Neuronal stem cell (in vitro differentiated cells): ENCODE measurements around the gene ACOXL.

Experiments used
- DNase-seq: peaks from one replicate; pipeline ENCODE4 v3.0.0-alpha.2; 2013; ENCODE audit warnings: low spot score
- H2AFZ ChIP-seq: one replicate; pipeline ENCODE4 v1.6.1; 2013; ENCODE audit warnings: mild to moderate bottlenecking, low read length, inconsistent platforms
- H2AK5ac ChIP-seq: 2 replicates; pipeline ENCODE4 v1.6.1; 2013; ENCODE audit warnings: low read depth, mild to moderate bottlenecking, inconsistent platforms, low read length, moderate library complexity, mixed read lengths
- H2BK120ac ChIP-seq: 2 replicates; pipeline ENCODE4 v1.6.1; 2013; ENCODE audit warnings: low read depth, mild to moderate bottlenecking, inconsistent platforms, low read length, moderate library complexity, mixed read lengths
- H2BK12ac ChIP-seq: one replicate; pipeline ENCODE4 v1.6.1; 2013; ENCODE audit warnings: low read length, inconsistent platforms
- H2BK15ac ChIP-seq: 2 replicates; pipeline ENCODE4 v1.6.1; 2013; ENCODE audit warnings: mild to moderate bottlenecking, low read length, inconsistent platforms, mixed read lengths
- H2BK5ac ChIP-seq: one replicate; pipeline ENCODE4 v1.6.1; 2013; ENCODE audit warnings: inconsistent platforms, mild to moderate bottlenecking, low read length, moderate library complexity
- H3K14ac ChIP-seq: one replicate; pipeline ENCODE4 v1.6.1; 2013; ENCODE audit warnings: low read length, inconsistent platforms
- H3K18ac ChIP-seq: 2 replicates; pipeline ENCODE4 v1.6.1; 2013; ENCODE audit warnings: low read length, inconsistent platforms
- H3K23ac ChIP-seq: 2 replicates; pipeline ENCODE4 v1.6.1; 2013; ENCODE audit warnings: low read depth, mild to moderate bottlenecking, mixed read lengths, low read length, inconsistent platforms; ENCODE audit not compliant: poor library complexity
- H3K27ac ChIP-seq: replicated peaks from 3 replicates; pipeline ENCODE4 v1.5.1; 2013; ENCODE audit warnings: low read length, inconsistent platforms
- H3K27me3 ChIP-seq, 3 experiments: 2 replicates each; pipeline ENCODE4 v1.6.1; 2013; ENCODE audit warnings: low read length in 3 of 3, mild to moderate bottlenecking in 2 of 3, inconsistent platforms in 1 of 3, low read depth in 1 of 3, mixed read lengths in 1 of 3, moderate library complexity in 1 of 3; ENCODE audit not compliant: control insufficient read depth in 3 of 3, insufficient read depth in 3 of 3
- H3K36me3 ChIP-seq, 2 donors: replicated peaks in 1 of 2; 2 replicates each; pipeline ENCODE4 v1.6.1; 2013; ENCODE audit warnings: low read length in 2 of 2; ENCODE audit not compliant: control insufficient read depth in 2 of 2, insufficient read depth in 2 of 2
- H3K4ac ChIP-seq: 2 replicates; pipeline ENCODE4 v1.6.1; 2013; ENCODE audit warnings: inconsistent platforms, mild to moderate bottlenecking, low read length, moderate library complexity
- H3K4me1 ChIP-seq, 2 donors: 1 replicate in 1 of 2; 2 replicates in 1 of 2; pipeline ENCODE4 v1.6.1; 2013; ENCODE audit warnings: low read length in 2 of 2, low read depth in 1 of 2; ENCODE audit not compliant: control insufficient read depth in 2 of 2, insufficient read depth in 1 of 2
- H3K4me2 ChIP-seq: one replicate; pipeline ENCODE4 v1.6.1; 2013; ENCODE audit warnings: mild to moderate bottlenecking, low read length, inconsistent platforms; ENCODE audit not compliant: insufficient read depth, poor library complexity, severe bottlenecking
- H3K4me3 ChIP-seq, 2 donors: 2 replicates each; pipeline ENCODE4 v1.5.1; 2013; ENCODE audit warnings: low read length in 2 of 2, mild to moderate bottlenecking in 2 of 2, inconsistent platforms in 1 of 2, moderate library complexity in 1 of 2
- H3K79me1 ChIP-seq: one replicate; pipeline ENCODE4 v1.6.1; 2013; ENCODE audit warnings: low read depth, mild to moderate bottlenecking, inconsistent platforms, low read length, moderate library complexity
- H3K9ac ChIP-seq: one replicate; pipeline ENCODE4 v1.6.1; 2013; ENCODE audit warnings: mild to moderate bottlenecking, low read depth, low read length, inconsistent platforms; ENCODE audit not compliant: poor library complexity
- H3K9me3 ChIP-seq, 2 donors: replicated peaks in 1 of 2; 2 replicates each; pipeline versions ENCODE3 to v1.6.1; 2013; ENCODE audit warnings: low read length in 2 of 2, mild to moderate bottlenecking in 2 of 2, inconsistent platforms in 1 of 2, low read depth in 1 of 2, mixed read lengths in 1 of 2, moderate library complexity in 1 of 2; ENCODE audit not compliant: control insufficient read depth in 2 of 2, insufficient read depth in 1 of 2
- H4K8ac ChIP-seq: one replicate; pipeline ENCODE4 v1.6.1; 2013; ENCODE audit warnings: low read depth, mild to moderate bottlenecking, inconsistent platforms, low read length, moderate library complexity
- H4K91ac ChIP-seq: one replicate; pipeline ENCODE4 v1.6.1; 2013; ENCODE audit warnings: low read length, low read depth, mild to moderate bottlenecking, inconsistent platforms; ENCODE audit not compliant: poor library complexity
- WGBS, 2 donors: extraction: QIAGEN DNeasy Blood & Tissue Kit; methylation state at CpG; one replicate each; pipeline ENCODE4 v1.1.7; 2013; ENCODE audit warnings: missing lambda C conversion rate in 2 of 2, mixed read lengths in 1 of 2; ENCODE audit not compliant: insufficient read length in 2 of 2, insufficient replicate concordance in 1 of 2; ENCODE audit errors: extremely low coverage in 2 of 2; 5-methylcytosine and 5-hydroxymethylcytosine counted together

ACOXL gene

DNA sequence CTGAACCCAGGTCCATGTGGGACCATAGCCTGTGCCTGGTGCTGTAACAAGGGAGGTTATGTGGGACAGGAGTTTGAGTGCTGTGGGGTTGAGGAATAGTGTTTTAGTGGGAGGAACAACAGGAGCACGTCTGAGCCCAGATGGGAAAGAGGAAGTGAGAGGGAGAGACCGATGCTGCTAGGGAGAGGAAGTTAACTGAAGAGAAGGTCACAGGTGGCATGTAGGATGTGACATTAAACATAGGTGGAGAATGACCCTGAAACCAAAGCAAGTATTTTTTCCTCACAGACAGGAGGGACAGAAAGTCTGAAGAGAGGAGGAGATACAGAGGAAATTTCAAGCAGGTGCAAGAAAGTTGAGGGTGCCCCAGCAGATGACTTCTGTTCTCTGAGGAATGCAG lies 87.8 kb downstream of the ACOXL start:
- no peak overlapping the region for H3K4me3 ChIP-seq
- H3K27ac ChIP-seq = no peak overlapping the region
- H3K9me3 ChIP-seq = peaks cover 0 to 2% of the 10 kb centered on the region in 2 donors
- H3K79me1 ChIP-seq = no peaks in the 10 kb centered on the region
- no peak overlapping the region for H2BK5ac ChIP-seq
- H4K8ac ChIP-seq = peak overlapping the region; percentile 1
- no peak overlapping the region for H2BK120ac ChIP-seq
- no peak overlapping the region for H3K23ac ChIP-seq
- no peak overlapping the region for H3K9ac ChIP-seq
- no peak overlapping the region for H4K91ac ChIP-seq
- H3K4me1 ChIP-seq = peaks cover 0 to 1% of the 10 kb centered on the region in 2 donors
- H3K27me3 ChIP-seq = no peaks in the 10 kb centered on the region
- H3K4me2 ChIP-seq = no peak overlapping the region
- H3K18ac ChIP-seq = no peak overlapping the region
- no peak overlapping the region for H3K14ac ChIP-seq
- H2AFZ ChIP-seq = no peak overlapping the region
- H2BK12ac ChIP-seq = no peak overlapping the region
- no CpG with 5 or more reads among the region's 2 CpGs for WGBS, 2 donors
- H3K36me3 ChIP-seq = no peaks in the 10 kb centered on the region
- no peak overlapping the region for H2AK5ac ChIP-seq
- no peak overlapping the region for H2BK15ac ChIP-seq
- H3K4ac ChIP-seq = no peak overlapping the region
- no peak for DNase-seq

DNA sequence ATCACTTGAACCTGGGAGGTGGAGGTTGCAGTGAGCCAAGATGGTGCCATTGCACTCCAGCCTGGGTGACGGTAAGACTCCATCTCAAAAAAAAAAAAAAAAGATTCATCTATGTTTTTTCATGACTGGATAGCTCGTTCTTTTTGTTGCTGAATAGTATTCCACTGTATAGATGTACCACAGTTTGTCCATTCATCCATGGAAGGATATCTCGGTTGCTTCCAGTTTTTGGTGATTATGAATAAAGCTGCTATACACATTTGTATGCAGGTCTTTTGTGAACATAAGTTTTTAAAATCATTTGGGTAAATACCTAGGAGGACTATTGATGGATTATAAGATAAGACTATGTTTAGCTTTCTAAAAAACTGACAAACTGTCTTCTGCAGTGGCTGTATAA lies 90.8 kb downstream of the ACOXL start:
- H3K4ac ChIP-seq = no peak overlapping the region
- H3K9me3 ChIP-seq = peaks cover 0 to 2% of the 10 kb centered on the region in 2 donors
- H3K23ac ChIP-seq = no peak overlapping the region
- no peak overlapping the region for H4K8ac ChIP-seq
- H3K27me3 ChIP-seq = peaks cover 0 to 3% (median 0%) of the 10 kb centered on the region in 3 experiments
- no peak overlapping the region for H2AK5ac ChIP-seq
- no peak overlapping the region for H2BK5ac ChIP-seq
- H2BK15ac ChIP-seq = no peak overlapping the region
- H3K18ac ChIP-seq = no peak overlapping the region
- no peak overlapping the region for H3K14ac ChIP-seq
- H3K27ac ChIP-seq = no peak overlapping the region
- no CpG with 5 or more reads among the region's 3 CpGs for WGBS, 2 donors
- no peak overlapping the region for H3K4me3 ChIP-seq
- no peak overlapping the region for H3K4me2 ChIP-seq
- no peak overlapping the region for H4K91ac ChIP-seq
- no peak overlapping the region for H2BK12ac ChIP-seq
- no peaks in the 10 kb centered on the region for H3K36me3 ChIP-seq
- H3K79me1 ChIP-seq = no peaks in the 10 kb centered on the region
- DNase-seq = no peak
- H3K9ac ChIP-seq = no peak overlapping the region
- no peak overlapping the region for H2BK120ac ChIP-seq
- H3K4me1 ChIP-seq = no peaks in the 10 kb centered on the region
- H2AFZ ChIP-seq = no peak overlapping the region

DNA sequence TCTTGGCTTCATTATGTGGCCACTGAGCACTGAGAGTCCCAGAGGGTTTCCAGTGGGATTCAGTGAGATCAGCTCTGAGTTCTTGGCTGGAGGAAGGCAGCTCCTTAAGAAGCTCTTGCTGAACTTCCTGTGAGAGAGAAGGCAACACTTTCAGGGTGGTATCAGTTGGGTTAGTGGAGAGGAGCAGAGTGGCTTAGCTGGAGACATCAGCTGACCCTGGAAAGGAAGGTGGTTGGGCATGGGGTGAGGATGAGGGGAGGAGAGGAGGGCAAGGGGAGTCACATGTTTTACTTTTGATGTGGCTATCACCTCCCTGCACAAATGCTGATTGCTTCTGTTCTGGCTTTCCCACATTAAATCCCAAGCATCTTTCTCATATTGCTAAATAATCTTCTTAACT lies 95.1 kb downstream of the ACOXL start:
- Histone ChIP-seq H3K4me1 (no peaks in the 10 kb centered on the region), H2AK5ac (no peak overlapping the region), H2BK15ac (no peak overlapping the region), H2AFZ (no peak overlapping the region), H3K18ac (peak overlapping the region; percentile 21), H4K8ac (no peak overlapping the region), H3K27ac (no peak overlapping the region), H3K9me3 (peaks cover 0 to 2% of the 10 kb centered on the region in 2 donors), H3K14ac (no peak overlapping the region), H2BK5ac (no peak overlapping the region), H3K23ac (no peak overlapping the region), H2BK120ac (no peak overlapping the region), H3K4me3 (no peak overlapping the region), H4K91ac (no peak overlapping the region), H3K79me1 (no peaks in the 10 kb centered on the region), H3K4me2 (no peak overlapping the region), H3K27me3 (peaks cover 0 to 6% (median 0%) of the 10 kb centered on the region in 3 experiments), H3K4ac (no peak overlapping the region), H2BK12ac (no peak overlapping the region), H3K36me3 (no peaks in the 10 kb centered on the region), H3K9ac (no peak overlapping the region)
- DNase-seq = no peak

DNA sequence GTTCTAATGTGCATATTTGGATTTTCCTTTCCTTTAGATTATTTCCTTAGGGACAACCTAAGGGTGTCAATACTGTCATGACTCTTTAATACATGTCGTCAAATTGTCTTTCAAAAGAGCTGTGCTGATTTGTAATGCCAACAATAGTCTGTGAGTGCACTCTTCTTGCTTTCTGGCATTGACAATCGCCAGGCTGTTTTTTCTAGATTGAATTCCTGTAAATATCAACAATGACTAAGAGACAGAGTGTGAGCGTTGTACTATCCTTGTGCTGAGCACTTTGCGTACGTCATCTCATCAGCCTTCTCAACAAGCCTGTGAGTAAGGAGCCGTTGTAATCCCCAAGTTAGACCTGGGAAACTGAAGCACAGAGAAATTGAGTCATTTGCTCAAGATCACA lies 96.0 kb downstream of the ACOXL start:
- H3K36me3 ChIP-seq = no peaks in the 10 kb centered on the region
- H2BK120ac ChIP-seq = no peak overlapping the region
- no peak overlapping the region for H2BK5ac ChIP-seq
- DNase-seq = no peak
- H3K9me3 ChIP-seq = peaks cover 0 to 2% of the 10 kb centered on the region in 2 donors
- H2BK12ac ChIP-seq = no peak overlapping the region
- no peak overlapping the region for H2AK5ac ChIP-seq
- no peak overlapping the region for H3K18ac ChIP-seq
- no peak overlapping the region for H3K27ac ChIP-seq
- H3K14ac ChIP-seq = no peak overlapping the region
- H4K91ac ChIP-seq = no peak overlapping the region
- no peak overlapping the region for H3K9ac ChIP-seq
- no peaks in the 10 kb centered on the region for H3K79me1 ChIP-seq
- no peak overlapping the region for H2AFZ ChIP-seq
- WGBS, 2 donors = no CpG with 5 or more reads among the region's 6 CpGs
- no peak overlapping the region for H2BK15ac ChIP-seq
- no peak overlapping the region for H3K23ac ChIP-seq
- H3K4ac ChIP-seq = no peak overlapping the region
- H3K4me1 ChIP-seq = no peaks in the 10 kb centered on the region
- no peak overlapping the region for H3K4me3 ChIP-seq
- no peak overlapping the region for H3K4me2 ChIP-seq
- peaks cover 0 to 6% (median 0%) of the 10 kb centered on the region in 3 experiments for H3K27me3 ChIP-seq
- H4K8ac ChIP-seq = no peak overlapping the region
